Measurements from ENCODE around the gene HMCN2.

DNA sequence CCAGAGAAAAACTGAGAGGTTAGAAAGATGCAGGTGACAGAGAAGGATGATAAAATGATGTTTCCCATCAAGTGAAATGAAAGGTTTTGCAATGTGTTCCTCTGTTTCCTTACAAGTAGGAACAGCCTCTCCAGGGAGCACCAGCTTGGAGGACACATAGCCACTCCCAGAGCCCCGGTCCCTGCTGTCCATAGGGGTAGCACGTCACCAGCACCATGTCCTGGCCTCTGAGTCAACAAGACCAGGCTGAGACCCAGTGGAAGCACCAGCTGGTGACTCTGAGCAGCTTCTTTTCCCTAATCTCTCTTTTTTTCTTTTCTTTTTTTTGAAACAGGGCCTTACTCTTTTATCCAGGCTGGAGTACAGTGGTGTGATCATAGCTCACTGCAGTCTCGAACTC is 19.4 kb upstream of the HMCN2 start:
- TF ChIP-seq, protein P1, sequence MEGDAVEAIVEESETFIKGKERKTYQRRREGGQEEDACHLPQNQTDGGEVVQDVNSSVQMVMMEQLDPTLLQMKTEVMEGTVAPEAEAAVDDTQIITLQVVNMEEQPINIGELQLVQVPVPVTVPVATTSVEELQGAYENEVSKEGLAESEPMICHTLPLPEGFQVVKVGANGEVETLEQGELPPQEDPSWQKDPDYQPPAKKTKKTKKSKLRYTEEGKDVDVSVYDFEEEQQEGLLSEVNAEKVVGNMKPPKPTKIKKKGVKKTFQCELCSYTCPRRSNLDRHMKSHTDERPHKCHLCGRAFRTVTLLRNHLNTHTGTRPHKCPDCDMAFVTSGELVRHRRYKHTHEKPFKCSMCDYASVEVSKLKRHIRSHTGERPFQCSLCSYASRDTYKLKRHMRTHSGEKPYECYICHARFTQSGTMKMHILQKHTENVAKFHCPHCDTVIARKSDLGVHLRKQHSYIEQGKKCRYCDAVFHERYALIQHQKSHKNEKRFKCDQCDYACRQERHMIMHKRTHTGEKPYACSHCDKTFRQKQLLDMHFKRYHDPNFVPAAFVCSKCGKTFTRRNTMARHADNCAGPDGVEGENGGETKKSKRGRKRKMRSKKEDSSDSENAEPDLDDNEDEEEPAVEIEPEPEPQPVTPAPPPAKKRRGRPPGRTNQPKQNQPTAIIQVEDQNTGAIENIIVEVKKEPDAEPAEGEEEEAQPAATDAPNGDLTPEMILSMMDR (conservative IDR thresholded peaks at IDR 0.05; ENCODE audit: low read depth, low read length) = no peak
- no peak for TF ChIP-seq RFX5 (IDR thresholded peaks at IDR 0.05; ENCODE audit: low read depth, low read length)
- TF ChIP-seq MXI1 (IDR thresholded peaks at IDR 0.05; ENCODE audit: borderline replicate concordance, low read depth, low read length) = no peak
- no peak for TF ChIP-seq MAZ (IDR thresholded peaks at IDR 0.05; ENCODE audit: borderline replicate concordance, low read depth, low read length)
- no peak for TF ChIP-seq POLR2A (IDR thresholded peaks at IDR 0.05; ENCODE audit: low read depth, low read length)
- no peak for TF ChIP-seq MAFK (IDR thresholded peaks at IDR 0.05; ENCODE audit: low read depth, low read length)
- TF ChIP-seq SMC3 (IDR thresholded peaks at IDR 0.05; ENCODE audit: low read depth, low read length) = no peak
- TF ChIP-seq, protein P2, sequence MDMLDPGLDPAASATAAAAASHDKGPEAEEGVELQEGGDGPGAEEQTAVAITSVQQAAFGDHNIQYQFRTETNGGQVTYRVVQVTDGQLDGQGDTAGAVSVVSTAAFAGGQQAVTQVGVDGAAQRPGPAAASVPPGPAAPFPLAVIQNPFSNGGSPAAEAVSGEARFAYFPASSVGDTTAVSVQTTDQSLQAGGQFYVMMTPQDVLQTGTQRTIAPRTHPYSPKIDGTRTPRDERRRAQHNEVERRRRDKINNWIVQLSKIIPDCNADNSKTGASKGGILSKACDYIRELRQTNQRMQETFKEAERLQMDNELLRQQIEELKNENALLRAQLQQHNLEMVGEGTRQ (IDR thresholded peaks at IDR 0.05; ENCODE audit: low read depth, low read length) = no peak
- no peak for TF ChIP-seq RCOR1 (IDR thresholded peaks at IDR 0.05; ENCODE audit: insufficient replicate concordance, low read length)
- TF ChIP-seq BHLHE40 (IDR thresholded peaks at IDR 0.05; ENCODE audit: low read depth, low read length) = no peak
- no peak for TF ChIP-seq CEBPB (IDR thresholded peaks at IDR 0.05; ENCODE audit: low read depth, low read length)
